Pancreas (tissue), 10 donors: ENCODE measurements around the gene FKBP8. TPM values are rescaled to one million over a fixed set of nuclear protein-coding genes. Genes with fewer than 3 reads are reported as not detected.
A peak's percentile ranks its signal among the peaks of the same experiment; 100 is the strongest.

Experiments
- ATAC-seq, 4 donors: fragments of 200-7000 bp; cut with Tn5 transposase; one replicate each; pipeline versions ENCODE4 v1.8.0 to v1.9.1; 2020; ENCODE audit warnings: mild to moderate bottlenecking in 4 of 4, moderate library complexity in 4 of 4
- DNase-seq, 6 donors: peaks; one replicate each; pipeline ENCODE4 v3.0.0-alpha.2; 2020
- FAIRE-seq: peaks from 2 replicates; lab custom pipeline; 2012; peaks lifted over from hg19 to GRCh38; lab: Jason Lieb, UNC
- H3K27ac ChIP-seq, 4 donors: fragments of 200-600 bp; sonication (generic); 1 replicate in 3 of 4; 2 replicates in 1 of 4; pipeline versions ENCODE4 v1.5.0 to v1.8.0; 2020
- H3K27me3 ChIP-seq, 4 donors: fragments of 200-600 bp; one replicate each; pipeline ENCODE4 v1.8.0; 2021
- H3K36me3 ChIP-seq, 3 donors: fragments of 200-600 bp; sonication (generic) in 1 of 3; one replicate each; pipeline versions ENCODE4 v1.5.0 to v1.8.0; 2020 to 2021
- H3K4me1 ChIP-seq, 3 donors: fragments of 200-600 bp; one replicate each; pipeline ENCODE4 v1.8.0; 2021
- H3K4me3 ChIP-seq, 4 donors: fragments of 200-600 bp; sonication (generic) in 2 of 4; one replicate each; pipeline versions ENCODE4 v1.5.0 to v1.8.0; 2020 to 2021
- H3K9me3 ChIP-seq, 4 donors: fragments of 200-600 bp; one replicate each; pipeline ENCODE4 v1.8.0; 2021
- WGBS, 2 donors: extraction: QIAGEN DNeasy Blood & Tissue Kit; methylation state at CpG; one replicate each; pipeline ENCODE4 v1.1.7; 2013; 5-methylcytosine and 5-hydroxymethylcytosine counted together
- intact Hi-C, 3 donors: fragments of 100-400 bp; cut with DNase I; formaldehyde crosslinking; loops; one replicate each; pipeline versions ENCODE4 v1.11.1 to v1.14.2; 2022
- polyA plus RNA-seq, 2 donors: library from polyadenylated mRNA; stranded (reverse); fragments of 200-250 nt; gene quantifications; one replicate each; pipeline ENCODE4 v1.2.3, GENCODE V29; 2013
- total RNA-seq, 6 donors: library from RNA; stranded (reverse); fragmentation: NEBNext Ultra II Directional in 4 of 6; extraction: Animal tissue kit (Norgen Biotek cat#: 25700) in 4 of 6; gene quantifications; one replicate each; pipeline versions ENCODE4 v1.2.1 to v1.2.4, GENCODE V29; 2021 to 2023
- TF ChIP-seq, protein P1 (sequence below), 4 donors: fragments of 200-600 bp; sonication (generic) in 3 of 4; IDR thresholded peaks; one replicate each; pipeline versions ENCODE4 v1.5.0 to v1.8.0; 2021; ENCODE audit warnings: antibody characterized with exemption in 4 of 4
- donor health status: healthy with polysubstance abuse.
- donor health status: DM: no; HTN: no; CAD: no; lungs with moderate emphysema.
- donor health status: DM: no; HTN: no; CAD: no.
- donor health status: control.
- donor health status: control.
- donor health status: Bipolar disorder and iron deficiency.
- donor health status: DM: yes; HTN: yes; CAD: no.
- donor health status: DM: no; HTN: no; CAD: no.
- donor health status: DM: no; HTN: no; CAD: no.
- donor health status: DM: yes; HTN: yes; CAD: no.

FKBP8 gene
- total and polyA plus RNA-seq, 8 donors: 73.8 to 218 (median 99.4) TPM

GRCh38 chr19:18488838-18489626 is 54.3 kb downstream of the FKBP8 start:
- no peak for FAIRE-seq
- Histone ChIP-seq H3K36me3 (no peaks in the 10 kb centered on the region), H3K27ac (peak overlapping the region in 2 of 4 donors; percentile 46 to 79), H3K27me3 (no peaks in the 10 kb centered on the region), H3K9me3 (no peaks in the 10 kb centered on the region), H3K4me1 (peaks cover 23 to 31% (median 24%) of the 10 kb centered on the region in 3 donors), H3K4me3 (no peak overlapping the region)
- TF ChIP-seq, protein P1, sequence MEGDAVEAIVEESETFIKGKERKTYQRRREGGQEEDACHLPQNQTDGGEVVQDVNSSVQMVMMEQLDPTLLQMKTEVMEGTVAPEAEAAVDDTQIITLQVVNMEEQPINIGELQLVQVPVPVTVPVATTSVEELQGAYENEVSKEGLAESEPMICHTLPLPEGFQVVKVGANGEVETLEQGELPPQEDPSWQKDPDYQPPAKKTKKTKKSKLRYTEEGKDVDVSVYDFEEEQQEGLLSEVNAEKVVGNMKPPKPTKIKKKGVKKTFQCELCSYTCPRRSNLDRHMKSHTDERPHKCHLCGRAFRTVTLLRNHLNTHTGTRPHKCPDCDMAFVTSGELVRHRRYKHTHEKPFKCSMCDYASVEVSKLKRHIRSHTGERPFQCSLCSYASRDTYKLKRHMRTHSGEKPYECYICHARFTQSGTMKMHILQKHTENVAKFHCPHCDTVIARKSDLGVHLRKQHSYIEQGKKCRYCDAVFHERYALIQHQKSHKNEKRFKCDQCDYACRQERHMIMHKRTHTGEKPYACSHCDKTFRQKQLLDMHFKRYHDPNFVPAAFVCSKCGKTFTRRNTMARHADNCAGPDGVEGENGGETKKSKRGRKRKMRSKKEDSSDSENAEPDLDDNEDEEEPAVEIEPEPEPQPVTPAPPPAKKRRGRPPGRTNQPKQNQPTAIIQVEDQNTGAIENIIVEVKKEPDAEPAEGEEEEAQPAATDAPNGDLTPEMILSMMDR (IDR thresholded peaks at IDR 0.05): peak; percentile 7 to 30 (median 21)
- DNase-seq: peak in 5 of 6 donors; percentile 71 to 85 (median 79)
- peak; percentile 68 to 82 (median 80) for ATAC-seq
- WGBS, 2 donors: 11 to 16% methylated on average over 22 of the region's 22 CpGs
- intact Hi-C loops: no loop called here

DNA sequence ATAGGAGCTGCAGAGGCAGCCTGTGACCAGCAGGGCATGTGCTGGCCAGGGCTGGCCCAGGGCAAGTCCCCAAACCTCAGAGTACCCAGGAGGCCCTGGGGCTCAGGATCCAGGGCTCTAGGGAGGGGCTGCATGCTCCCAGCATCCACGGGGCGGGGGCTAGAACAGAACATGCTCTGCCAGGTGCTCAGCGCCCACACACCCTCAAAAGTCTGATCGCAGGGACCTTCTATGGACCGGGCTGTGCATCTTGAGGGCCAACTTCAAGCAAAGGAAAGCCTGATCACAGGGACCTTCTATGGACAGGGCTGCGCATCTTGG is 55.0 kb downstream of the FKBP8 start:
- Histone ChIP-seq H3K36me3 (no peaks in the 10 kb centered on the region), H3K27ac (peak overlapping the region in 2 of 4 donors; percentile 46 to 79), H3K27me3 (no peaks in the 10 kb centered on the region), H3K9me3 (no peaks in the 10 kb centered on the region), H3K4me1 (peaks cover 23 to 31% (median 24%) of the 10 kb centered on the region in 3 donors), H3K4me3 (no peak overlapping the region)
- intact Hi-C loops: no loop called here
- WGBS, 2 donors: 76 to 86% methylated on average over 6 of the region's 6 CpGs
- no peak for DNase-seq
- FAIRE-seq: no peak
- ATAC-seq: peak; percentile 38 to 45 (median 42)
- TF ChIP-seq, protein P1 (IDR thresholded peaks at IDR 0.05): no peak

DNA sequence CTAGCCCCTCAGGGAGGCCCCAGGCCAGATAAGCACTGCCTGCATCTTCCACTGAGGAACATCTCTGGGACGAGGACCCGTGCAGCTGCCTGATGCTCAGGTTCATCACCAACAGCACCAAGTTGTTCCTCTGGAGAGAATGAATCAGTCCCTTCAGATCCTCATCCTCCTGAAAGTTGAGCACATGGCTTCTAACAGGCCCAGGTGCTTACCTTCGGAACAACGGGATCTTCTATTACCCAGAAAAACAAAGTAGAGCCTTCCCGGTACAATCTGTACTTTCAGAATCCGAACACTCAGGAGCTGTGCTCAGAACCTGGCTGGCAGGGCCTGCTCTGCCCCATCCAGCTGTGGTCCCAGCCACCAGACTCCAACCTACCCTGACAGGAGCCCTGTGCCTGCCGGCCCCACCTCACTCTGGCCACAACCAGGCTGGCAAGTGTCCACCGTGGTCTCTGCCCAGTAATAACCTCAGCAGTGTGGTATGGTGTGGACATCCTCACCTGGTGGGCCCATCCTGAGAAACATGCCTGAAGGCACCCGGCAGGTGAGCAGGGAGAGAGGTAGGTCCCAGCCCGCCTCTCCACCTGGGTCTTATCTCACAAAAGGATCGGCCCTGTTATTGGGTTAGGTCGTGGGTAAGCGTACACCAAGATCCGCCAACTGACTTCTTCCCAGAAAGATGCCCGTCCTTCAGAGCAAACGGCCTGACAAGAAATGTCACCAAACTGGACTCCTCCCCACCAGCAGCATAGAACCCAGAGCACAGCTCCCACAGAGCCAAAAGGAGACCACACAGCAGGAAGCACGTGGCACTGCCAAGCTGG is 55.6 kb downstream of the FKBP8 start:
- TF ChIP-seq, protein P1 (IDR thresholded peaks at IDR 0.05): no peak
- 61 to 65% methylated on average over 16 to 17 of the region's 17 CpGs for WGBS, 2 donors
- no peak for DNase-seq

GRCh38 chr19:18486746-18487145 is 56.6 kb downstream of the FKBP8 start:
- FAIRE-seq (no peak), ATAC-seq (peak in 1 of 4 donors; percentile 7), DNase-seq (no peak)
- TF ChIP-seq, protein P1 (IDR thresholded peaks at IDR 0.05): no peak
- H3K9me3 ChIP-seq: no peaks in the 10 kb centered on the region
- 58% methylated on average over 8 of the region's 8 CpGs for WGBS, 2 donors
- no peaks in the 10 kb centered on the region for H3K36me3 ChIP-seq
- H3K4me1 ChIP-seq: peaks cover 23 to 29% (median 24%) of the 10 kb centered on the region in 3 donors
- no peaks in the 10 kb centered on the region for H3K27me3 ChIP-seq
- intact Hi-C loops: no loop called here
- H3K4me3 ChIP-seq: no peak overlapping the region
- H3K27ac ChIP-seq: no peak overlapping the region

More for the DNA sequence above, 55.6 kb downstream of the FKBP8 start:
- no peaks in the 10 kb centered on the region for H3K36me3 ChIP-seq
- H3K4me3 ChIP-seq: no peak overlapping the region
- H3K4me1 ChIP-seq: peaks cover 23 to 30% (median 24%) of the 10 kb centered on the region in 3 donors
- H3K9me3 ChIP-seq: no peaks in the 10 kb centered on the region
- no peaks in the 10 kb centered on the region for H3K27me3 ChIP-seq
- ATAC-seq: no peak
- H3K27ac ChIP-seq: no peak overlapping the region
- intact Hi-C loops: no loop called here
- FAIRE-seq: no peak
